GM23248 (cell line): ENCODE results near the gene SNAPC4. TPM values are rescaled to one million over a fixed set of nuclear protein-coding genes. Genes with fewer than 3 reads are reported as not detected.

Experiments used
- DNase-seq: peaks from one replicate; pipeline ENCODE4 v3.0.0-alpha.2; 2015
- H2AFZ ChIP-seq: fragments of 200-600 bp; sonication (generic); 2 replicates; pipeline ENCODE4 v1.6.1; 2016; ENCODE audit warnings: antibody characterized with exemption
- H3F3A ChIP-seq: fragments of 200-600 bp; sonication (generic); 2 replicates; pipeline ENCODE4 v1.6.1; 2016; ENCODE audit warnings: mild to moderate bottlenecking, antibody characterized with exemption, mixed run types; ENCODE audit not compliant: insufficient read depth
- H3K27ac ChIP-seq: fragments of 200-600 bp; sonication (generic); 2 replicates; pipeline ENCODE4 v1.5.1; 2016; ENCODE audit warnings: mild to moderate bottlenecking
- H3K27me3 ChIP-seq: fragments of 200-600 bp; sonication (generic); replicated peaks from 2 replicates; pipeline ENCODE4 v1.6.1; 2016; ENCODE audit warnings: mild to moderate bottlenecking; ENCODE audit not compliant: insufficient read depth
- H3K36me3 ChIP-seq: fragments of 200-600 bp; sonication (generic); 2 replicates; pipeline ENCODE4 v1.6.1; 2016; ENCODE audit warnings: low read depth, mild to moderate bottlenecking
- H3K4me1 ChIP-seq: fragments of 200-600 bp; sonication (generic); 2 replicates; pipeline ENCODE4 v1.6.1; 2016; ENCODE audit warnings: mild to moderate bottlenecking; ENCODE audit not compliant: insufficient read depth
- H3K4me2 ChIP-seq: fragments of 200-600 bp; sonication (generic); one replicate; pipeline ENCODE4 v1.6.1; 2016; ENCODE audit warnings: mild to moderate bottlenecking; ENCODE audit not compliant: unreplicated experiment
- H3K4me3 ChIP-seq: fragments of 200-600 bp; sonication (generic); 2 replicates; pipeline ENCODE4 v1.5.1; 2016; ENCODE audit warnings: mild to moderate bottlenecking
- H3K79me2 ChIP-seq: fragments of 200-600 bp; sonication (generic); 2 replicates; pipeline ENCODE4 v1.6.1; 2016; ENCODE audit warnings: mild to moderate bottlenecking; ENCODE audit not compliant: insufficient read depth
- H3K9ac ChIP-seq: fragments of 200-600 bp; sonication (generic); 2 replicates; pipeline ENCODE4 v1.6.1; 2016; ENCODE audit warnings: mild to moderate bottlenecking
- H3K9me2 ChIP-seq: fragments of 200-600 bp; sonication (generic); 2 replicates; pipeline ENCODE4 v1.6.1; 2016; ENCODE audit warnings: mixed run types, mild to moderate bottlenecking, moderate library complexity; ENCODE audit not compliant: insufficient read depth
- H3K9me3 ChIP-seq: fragments of 200-600 bp; sonication (generic); one replicate; pipeline ENCODE4 v1.6.1; 2017; ENCODE audit warnings: low read depth
- H4K20me1 ChIP-seq: fragments of 200-600 bp; sonication (generic); 2 replicates; pipeline ENCODE4 v1.6.0; 2016; ENCODE audit not compliant: insufficient read depth
- EZH2 ChIP-seq: fragments of 200-600 bp; sonication (generic); IDR thresholded peaks from 2 replicates; pipeline ENCODE4 v1.6.1; 2018; ENCODE audit warnings: antibody characterized with exemption, mild to moderate bottlenecking; ENCODE audit not compliant: insufficient read depth, poor library complexity, severe bottlenecking
- EZH2phosphoT487 ChIP-seq: fragments of 200-600 bp; sonication (generic); IDR thresholded peaks from 2 replicates; pipeline ENCODE4 v1.6.1; 2018; ENCODE audit warnings: antibody characterized with exemption, moderate library complexity, mild to moderate bottlenecking, low read depth; ENCODE audit not compliant: insufficient read depth
- WGBS, 2 experiments: methylation state at CpG; one replicate each; pipeline ENCODE4 v1.1.6; 2015 to 2017; ENCODE audit warnings: low lambda C conversion rate in 2 of 2, low coverage in 1 of 2; ENCODE audit errors: missing lambda C conversion rate in 2 of 2; 5-methylcytosine and 5-hydroxymethylcytosine counted together
- in situ Hi-C: fragments of 300-500 bp; cut with MboI; formaldehyde crosslinking; loops from 2 replicates; pipeline ENCODE4 v1.15.0; 2020
- polyA plus RNA-seq: library from polyadenylated mRNA; unstranded; fragments of >200 nt; fragmentation: Nextera tagmentation; extraction: Ambion mirVana; gene quantifications from 2 replicates; pipeline ENCODE4 v1.2.1, GENCODE V29; 2016
- total RNA-seq: library from RNA; depleted of rRNA; stranded (reverse); fragments of >200 nt; shearing (Covaris generic); gene quantifications from 2 replicates; pipeline ENCODE4 v1.2.3, GENCODE V29; 2014

SNAPC4 gene
- total and polyA plus RNA-seq, 2 experiments from 2014 or later = 4.4 to 5.2 TPM

DNA sequence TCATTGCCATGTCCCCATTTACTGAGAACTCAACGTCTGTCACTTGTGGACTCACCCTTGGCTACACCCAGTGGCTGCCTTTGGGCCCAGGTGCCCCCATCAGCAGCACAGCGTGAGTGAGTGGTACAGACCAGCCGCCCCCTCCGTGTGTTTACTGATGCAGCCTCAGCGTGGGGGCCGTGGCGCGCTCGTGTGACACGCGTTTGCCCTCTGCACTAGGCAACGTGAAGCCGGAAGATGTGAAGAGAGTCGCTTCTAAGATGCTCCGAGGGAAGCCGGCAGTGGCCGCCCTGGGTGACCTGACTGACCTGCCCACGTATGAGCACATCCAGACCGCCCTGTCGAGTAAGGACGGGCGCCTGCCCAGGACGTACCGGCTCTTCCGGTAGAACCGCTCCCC lies 22.9 kb upstream of the SNAPC4 start:
- no peaks in the 10 kb centered on the region for H3K9me3 ChIP-seq
- 97% methylated on average over 26 of the region's 26 CpGs for WGBS, 2 experiments
- no peaks in the 10 kb centered on the region for H3K27me3 ChIP-seq
- no peaks in the 10 kb centered on the region; the same call in 1 of the 2 replicates for H3K79me2 ChIP-seq
- no peak overlapping the region for H3K4me3 ChIP-seq
- peaks cover 9% of the 10 kb centered on the region; the same call in 1 of the 2 replicates for H3F3A ChIP-seq
- no peak overlapping the region for H2AFZ ChIP-seq
- TF ChIP-seq EZH2 (no peak), EZH2phosphoT487 (no peak)
- H3K9me2 ChIP-seq = no peaks in the 10 kb centered on the region
- H3K4me1 ChIP-seq = no peaks in the 10 kb centered on the region
- no peaks in the 10 kb centered on the region for H4K20me1 ChIP-seq
- no peak overlapping the region for H3K9ac ChIP-seq
- H3K4me2 ChIP-seq = no peak overlapping the region
- in situ Hi-C loops = no loop called here
- peaks cover 23% of the 10 kb centered on the region for H3K36me3 ChIP-seq
- no peak overlapping the region for H3K27ac ChIP-seq
- DNase-seq = no peak

DNA sequence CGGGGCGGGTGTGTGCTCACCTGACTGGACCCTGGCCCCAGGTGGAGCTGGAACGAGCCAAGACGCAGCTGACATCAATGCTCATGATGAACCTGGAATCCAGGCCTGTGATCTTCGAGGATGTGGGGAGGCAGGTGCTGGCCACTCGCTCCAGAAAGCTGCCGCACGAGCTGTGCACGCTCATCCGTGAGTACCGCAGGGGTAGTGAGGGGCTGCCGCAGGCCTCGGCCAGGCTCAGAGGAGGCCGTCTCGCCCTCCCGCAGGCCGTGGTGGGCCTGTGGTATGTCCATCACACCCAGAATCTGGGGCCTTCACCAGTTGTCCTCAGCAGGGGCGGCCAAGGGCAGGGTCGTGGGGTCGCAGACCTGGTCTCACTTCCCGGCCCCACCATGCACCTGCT lies 21.8 kb upstream of the SNAPC4 start:
- Histone ChIP-seq H3K4me2 (no peak overlapping the region), H3K36me3 (peaks cover 27% of the 10 kb centered on the region), H3K9ac (no peak overlapping the region), H3K9me2 (no peaks in the 10 kb centered on the region), H3K79me2 (peaks cover 4% of the 10 kb centered on the region; the same call in 1 of the 2 replicates), H3K9me3 (no peaks in the 10 kb centered on the region), H3K27me3 (no peaks in the 10 kb centered on the region), H3K4me3 (no peak overlapping the region), H4K20me1 (no peaks in the 10 kb centered on the region), H3F3A (peaks cover 8% of the 10 kb centered on the region; the same call in 1 of the 2 replicates), H3K27ac (no peak overlapping the region), H2AFZ (no peak overlapping the region), H3K4me1 (no peaks in the 10 kb centered on the region)
- in situ Hi-C loops = no loop called here
- no peak for DNase-seq
- no peak for TF ChIP-seq EZH2
- no peak for TF ChIP-seq EZH2phosphoT487
- 86 to 89% methylated on average over 21 of the region's 21 CpGs for WGBS, 2 experiments

DNA sequence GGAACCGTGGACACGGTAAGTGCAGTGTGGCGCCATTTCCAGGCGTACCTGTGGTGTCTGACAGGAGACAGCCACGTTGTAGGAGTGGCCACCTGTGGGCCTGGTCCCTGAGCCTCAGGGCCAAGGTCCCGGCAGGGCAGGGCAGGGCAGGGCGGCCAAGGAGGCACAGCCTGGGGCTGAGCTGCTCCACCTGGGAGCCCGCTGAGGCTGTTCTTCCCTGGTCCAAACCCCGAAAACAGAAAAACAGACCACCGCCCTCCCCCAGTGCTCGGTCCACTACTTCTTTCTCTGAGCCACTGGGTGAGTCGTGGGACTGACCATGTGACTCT lies 19.1 kb upstream of the SNAPC4 start:
- H3K79me2 ChIP-seq = peaks cover 28% of the 10 kb centered on the region
- H3K36me3 ChIP-seq = peaks cover 36% of the 10 kb centered on the region
- in situ Hi-C loops = no loop called here

DNA sequence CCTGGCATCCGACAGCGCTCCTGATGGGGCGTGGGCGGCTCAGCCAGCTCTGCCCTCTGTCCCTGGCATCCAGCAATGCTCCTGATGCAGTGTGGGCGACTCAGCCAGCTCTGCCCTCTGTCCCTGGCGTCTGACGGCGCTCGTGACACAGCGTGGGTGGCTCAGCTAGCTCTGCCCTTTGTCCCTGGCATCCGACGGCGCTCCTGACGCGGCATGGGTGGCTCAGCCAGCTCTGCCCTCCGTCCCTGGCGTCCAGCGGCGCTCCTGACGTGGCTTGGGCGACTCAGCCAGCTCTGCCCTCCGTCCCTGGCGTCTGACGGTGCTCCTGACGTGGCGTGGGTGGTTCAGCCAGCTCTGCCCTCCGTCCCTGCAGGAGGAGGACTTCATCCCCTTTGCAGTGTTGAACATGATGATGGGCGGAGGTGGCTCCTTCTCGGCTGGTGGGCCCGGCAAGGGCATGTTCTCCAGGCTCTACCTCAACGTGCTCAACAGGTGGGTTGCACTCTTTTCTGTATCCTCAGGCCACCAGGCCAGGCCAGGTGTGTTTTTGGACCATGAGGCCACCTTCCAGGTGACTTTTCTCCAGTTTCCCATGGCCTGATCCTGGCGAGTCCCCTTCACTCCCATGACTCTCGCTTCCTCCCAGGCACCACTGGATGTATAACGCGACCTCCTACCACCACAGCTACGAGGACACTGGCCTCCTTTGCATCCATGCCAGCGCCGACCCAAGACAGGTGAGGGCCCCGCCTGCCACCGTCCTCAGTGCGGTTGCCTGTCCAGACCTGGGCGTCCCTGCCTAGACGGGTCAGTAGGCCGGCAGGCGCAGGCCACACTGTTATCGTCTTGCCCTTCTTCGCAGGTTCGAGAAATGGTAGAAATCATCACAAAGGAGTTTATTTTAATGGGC lies 18.5 kb upstream of the SNAPC4 start:
- H3K27ac ChIP-seq = no peak overlapping the region
- WGBS, 2 experiments = 91 to 92% methylated on average over 47 to 48 of the region's 48 CpGs
- H3K27me3 ChIP-seq = no peaks in the 10 kb centered on the region
- TF ChIP-seq EZH2phosphoT487 (no peak), EZH2 (no peak)
- H3K4me1 ChIP-seq = no peaks in the 10 kb centered on the region
- no peaks in the 10 kb centered on the region for H3K9me3 ChIP-seq
- no peaks in the 10 kb centered on the region for H4K20me1 ChIP-seq
- no peak overlapping the region for H2AFZ ChIP-seq
- H3K9ac ChIP-seq = no peak overlapping the region
- no peaks in the 10 kb centered on the region for H3K9me2 ChIP-seq
- H3K79me2 ChIP-seq = peaks cover 34% of the 10 kb centered on the region
- in situ Hi-C loops = no loop called here
- H3K4me2 ChIP-seq = no peak overlapping the region
- peaks cover 41% of the 10 kb centered on the region for H3K36me3 ChIP-seq
- no peak overlapping the region for H3K4me3 ChIP-seq
- H3F3A ChIP-seq = no peaks in the 10 kb centered on the region
- no peak for DNase-seq

More for the DNA sequence above, 19.1 kb upstream of the SNAPC4 start:
- Histone ChIP-seq H3K9ac (no peak overlapping the region), H3K4me1 (no peaks in the 10 kb centered on the region), H3K4me3 (no peak overlapping the region), H3F3A (no peaks in the 10 kb centered on the region), H3K4me2 (no peak overlapping the region), H3K27ac (no peak overlapping the region), H4K20me1 (no peaks in the 10 kb centered on the region), H3K9me2 (no peaks in the 10 kb centered on the region), H2AFZ (no peak overlapping the region), H3K27me3 (no peaks in the 10 kb centered on the region), H3K9me3 (no peaks in the 10 kb centered on the region)
- 93 to 95% methylated on average over 12 of the region's 12 CpGs for whole genome bisulfite sequencing, 2 experiments
- TF ChIP-seq EZH2 (no peak), EZH2phosphoT487 (no peak)
- DNase-seq = no peak
